Left cardiac atrium (tissue), 4 donors: ENCODE data around the gene TRIM17. TPM values are rescaled to one million over a fixed set of nuclear protein-coding genes. Genes with fewer than 3 reads are reported as not detected.

ENCODE experiments used
- ATAC-seq, 2 donors: fragments of 200-7000 bp; cut with Tn5 transposase; one replicate each; pipeline ENCODE4 v1.9.1; 2020; ENCODE audit warnings: mild to moderate bottlenecking in 2 of 2, moderate library complexity in 2 of 2
- DNase-seq: peaks from one replicate; pipeline ENCODE4 v3.0.0-alpha.2; 2020
- intact Hi-C, 2 donors: fragments of 100-400 bp; cut with DNase I; formaldehyde crosslinking; loops; one replicate each; pipeline versions ENCODE4 v1.14.1 to v1.15.1; 2022 to 2023
- total RNA-seq, 2 donors: library from RNA; stranded (reverse); fragmentation: NEBNext Ultra II Directional; extraction: Animal tissue kit (Norgen Biotek cat#: 25700); gene quantifications; one replicate each; pipeline ENCODE4 v1.2.1, GENCODE V29; 2021
- donor health status: DM: no; HTN: yes; CAD: no.
- donor health status: DM: no; HTN: yes; CAD: no; lungs with severe emphysema.
- donor health status: DM: yes; HTN: yes; CAD: no.
- donor health status: Dilated cardiomyopathy.

Gene TRIM17
- total RNA-seq, 2 donors from 2014 or later: 0.42 to 0.88 TPM

GRCh38 chr1:228374711-228375577 lies 41.7 kb downstream of the TRIM17 start:
- intact Hi-C loops: no loop called here
- peak; percentile 93 for DNase-seq
- ATAC-seq: peak; percentile 68 to 69

- ATAC-seq: no peak
- DNase-seq: peak; percentile 24
- intact Hi-C loops: no loop called here
Measured at GRCh38 chr1:228373681-228374571, 42.7 kb downstream of the TRIM17 start.

- no peak for ATAC-seq
- intact Hi-C loops: no loop called here
- no peak for DNase-seq
Measured at GRCh38 chr1:228373004-228373680, 43.5 kb downstream of the TRIM17 start.

- DNase-seq: peak; percentile 25
- no peak for ATAC-seq
- intact Hi-C loops: no loop called here
Measured at GRCh38 chr1:228372183-228373003, 44.3 kb downstream of the TRIM17 start.

DNA sequence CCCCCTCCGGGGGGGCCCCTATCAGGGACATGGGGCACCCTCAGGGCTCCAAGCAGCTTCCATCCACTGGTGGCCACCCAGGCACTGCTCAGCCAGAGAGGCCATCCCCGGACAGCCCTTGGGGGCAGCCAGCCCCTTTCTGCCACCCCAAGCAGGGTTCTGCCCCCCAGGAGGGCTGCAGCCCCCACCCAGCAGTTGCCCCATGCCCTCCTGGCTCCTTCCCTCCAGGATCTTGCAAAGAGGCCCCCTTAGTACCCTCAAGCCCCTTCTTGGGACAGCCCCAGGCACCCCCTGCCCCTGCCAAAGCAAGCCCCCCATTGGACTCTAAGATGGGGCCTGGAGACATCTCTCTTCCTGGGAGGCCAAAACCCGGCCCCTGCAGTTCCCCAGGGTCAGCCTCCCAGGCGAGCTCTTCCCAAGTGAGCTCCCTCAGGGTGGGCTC lies 44.9 kb downstream of the TRIM17 start:
- intact Hi-C loops: no loop called here
- ATAC-seq (peak in 1 of 2 donors; percentile 0), DNase-seq (no peak)

DNA sequence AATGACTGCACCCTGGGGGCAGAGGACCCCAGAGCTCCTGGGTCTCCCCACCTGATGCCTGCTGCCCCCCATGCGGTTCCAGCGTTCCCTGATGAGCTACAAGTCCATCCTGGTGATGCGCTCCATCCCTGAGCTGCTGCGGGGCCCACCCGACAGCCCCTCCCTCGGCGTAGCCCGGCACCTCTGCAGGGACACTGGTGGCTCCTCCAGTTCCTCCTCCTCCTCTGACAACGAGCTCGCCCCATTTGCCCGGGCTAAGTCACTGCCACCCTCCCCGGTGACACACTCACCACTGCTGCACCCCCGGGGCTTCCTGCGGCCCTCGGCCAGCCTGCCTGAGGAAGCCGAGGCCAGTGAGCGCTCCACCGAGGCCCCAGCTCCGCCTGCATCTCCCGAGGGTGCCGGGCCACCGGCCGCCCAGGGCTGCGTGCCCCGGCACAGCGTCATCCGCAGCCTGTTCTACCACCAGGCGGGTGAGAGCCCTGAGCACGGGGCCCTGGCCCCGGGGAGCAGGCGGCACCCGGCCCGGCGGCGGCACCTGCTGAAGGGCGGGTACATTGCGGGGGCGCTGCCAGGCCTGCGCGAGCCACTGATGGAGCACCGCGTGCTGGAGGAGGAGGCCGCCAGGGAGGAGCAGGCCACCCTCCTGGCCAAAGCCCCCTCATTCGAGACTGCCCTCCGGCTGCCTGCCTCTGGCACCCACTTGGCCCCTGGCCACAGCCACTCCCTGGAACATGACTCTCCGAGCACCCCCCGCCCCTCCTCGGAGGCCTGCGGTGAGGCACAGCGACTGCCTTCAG lies 45.5 kb downstream of the TRIM17 start:
- peak; percentile 6 to 24 for ATAC-seq
- DNase-seq: peak; percentile 57
- intact Hi-C loops: no loop called here

DNA sequence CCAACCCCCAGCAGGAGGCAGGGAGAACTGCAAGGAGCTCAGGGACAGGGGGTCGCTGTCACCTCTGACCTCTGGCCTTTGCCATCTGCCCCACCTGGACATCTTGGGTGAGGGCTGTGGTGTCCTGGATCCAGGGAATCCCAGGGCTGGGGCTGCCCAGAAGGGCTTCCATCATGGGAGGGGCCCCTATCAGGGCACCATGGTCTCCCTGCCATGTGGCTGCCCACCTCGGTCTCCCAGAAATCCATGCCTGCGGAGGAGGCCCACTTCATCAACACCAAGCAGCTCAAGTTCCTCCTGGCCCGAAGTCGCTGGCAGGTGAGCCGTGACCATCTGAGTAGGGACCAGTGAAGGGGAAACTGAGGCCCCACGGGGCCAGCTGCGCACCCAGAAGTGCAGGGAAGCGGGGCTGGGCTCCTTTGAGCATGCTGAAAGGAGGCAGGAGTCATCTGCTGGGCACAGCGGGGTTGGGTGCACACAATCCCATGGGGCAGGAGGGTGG lies 46.2 kb downstream of the TRIM17 start:
- intact Hi-C loops: no loop called here
- no peak for DNase-seq
- ATAC-seq: no peak

GRCh38 chr1:228369608-228370438 lies 46.8 kb downstream of the TRIM17 start:
- intact Hi-C loops: no loop called here
- ATAC-seq (no peak), DNase-seq (peak; percentile 15)

DNA sequence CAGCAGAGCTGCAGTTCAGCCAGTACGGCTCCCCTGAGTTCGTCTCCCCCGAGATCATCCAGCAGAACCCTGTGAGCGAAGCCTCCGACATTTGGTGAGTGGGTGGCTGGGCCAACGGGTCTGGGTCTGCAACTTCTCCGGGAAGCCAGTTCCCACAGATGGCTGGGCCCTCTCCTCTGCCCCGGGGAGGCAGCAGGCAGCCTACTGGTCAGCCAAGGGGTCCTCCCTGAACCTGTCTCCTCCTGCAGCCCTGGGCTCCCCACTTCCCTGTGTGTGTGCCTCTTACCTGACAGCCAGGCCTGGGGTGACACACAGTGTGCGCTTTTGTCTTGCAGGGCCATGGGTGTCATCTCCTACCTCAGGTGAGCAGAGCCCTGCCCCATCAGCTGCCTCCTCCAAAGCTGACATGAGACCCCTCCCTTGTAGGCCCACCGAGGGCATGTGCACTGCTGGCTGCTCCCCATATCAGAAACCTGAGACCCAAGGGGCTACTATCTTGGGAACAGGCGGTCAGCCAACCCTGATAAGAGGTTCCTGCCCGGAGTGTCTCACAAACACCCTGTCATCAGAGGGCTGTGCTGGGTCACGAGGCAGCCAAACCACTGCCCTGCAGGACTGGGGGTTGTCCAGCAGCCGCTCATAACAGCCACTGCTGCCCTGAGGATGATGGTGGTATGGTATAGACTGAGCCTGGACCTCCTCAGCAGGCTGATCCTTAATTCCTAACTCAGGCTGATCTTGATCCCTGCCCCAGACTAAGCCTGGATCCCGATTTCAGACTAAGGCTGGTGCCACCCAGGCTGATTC lies 47.7 kb downstream of the TRIM17 start:
- DNase-seq: peak; percentile 85
- peak; percentile 67 to 69 for ATAC-seq
- intact Hi-C loops: no loop called here

GRCh38 chr1:228367798-228368791 lies 48.6 kb downstream of the TRIM17 start:
- peak in 1 of 2 donors; percentile 1 for ATAC-seq
- intact Hi-C loops: no loop called here
- DNase-seq: peak; percentile 28

- DNase-seq: peak; percentile 22
- intact Hi-C loops: no loop called here
Measured at GRCh38 chr1:228366866-228367741, 49.6 kb downstream of the TRIM17 start.

GRCh38 chr1:228366062-228366865 lies 50.4 kb downstream of the TRIM17 start:
- intact Hi-C loops: no loop called here
- ATAC-seq (no peak), DNase-seq (peak; percentile 18)

More at GRCh38 chr1:228366866-228367741, 49.6 kb downstream of the TRIM17 start:
- ATAC-seq: no peak
